Testis (tissue), 2 donors: ENCODE measurements around the gene FAM107B.

Experiments
- POLR2A ChIP-seq: fragments of 450-650 bp; IDR thresholded peaks from one replicate; pipeline ENCODE4 v1.6.1; 2017; ENCODE audit warnings: antibody characterized with exemption, mild to moderate bottlenecking, moderate library complexity
- TF ChIP-seq, protein P1 (sequence below), 3 experiments: fragments of 450-650 bp in 2 of 3; fragments of 200-600 bp in 1 of 3; sonication (generic) in 1 of 3; IDR thresholded peaks; one replicate each; pipeline ENCODE4 v1.5.1; 2016 to 2019; ENCODE audit warnings: antibody characterized with exemption in 3 of 3, mild to moderate bottlenecking in 2 of 3, moderate library complexity in 1 of 3

DNA sequence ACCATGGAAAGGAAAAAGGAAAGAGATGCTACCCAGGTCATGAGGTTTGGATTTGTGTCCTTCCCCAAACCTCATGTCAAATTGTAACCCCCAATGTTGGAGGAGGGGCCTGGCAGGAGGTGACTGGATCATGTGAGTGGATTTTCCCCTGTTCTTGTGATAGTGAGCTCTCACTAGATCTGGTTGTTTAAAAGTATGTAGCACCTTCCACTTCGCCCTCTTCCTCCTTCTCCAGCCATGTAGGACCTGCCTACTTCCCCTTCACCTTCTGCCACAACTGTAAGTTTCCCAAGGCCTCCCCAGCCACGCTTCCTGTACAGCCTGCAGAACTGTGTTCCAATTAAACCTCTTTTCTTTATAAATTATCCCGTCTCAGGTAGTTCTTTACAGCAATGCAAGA lies 113.9 kb downstream of the FAM107B start:
- TF ChIP-seq, protein P1, sequence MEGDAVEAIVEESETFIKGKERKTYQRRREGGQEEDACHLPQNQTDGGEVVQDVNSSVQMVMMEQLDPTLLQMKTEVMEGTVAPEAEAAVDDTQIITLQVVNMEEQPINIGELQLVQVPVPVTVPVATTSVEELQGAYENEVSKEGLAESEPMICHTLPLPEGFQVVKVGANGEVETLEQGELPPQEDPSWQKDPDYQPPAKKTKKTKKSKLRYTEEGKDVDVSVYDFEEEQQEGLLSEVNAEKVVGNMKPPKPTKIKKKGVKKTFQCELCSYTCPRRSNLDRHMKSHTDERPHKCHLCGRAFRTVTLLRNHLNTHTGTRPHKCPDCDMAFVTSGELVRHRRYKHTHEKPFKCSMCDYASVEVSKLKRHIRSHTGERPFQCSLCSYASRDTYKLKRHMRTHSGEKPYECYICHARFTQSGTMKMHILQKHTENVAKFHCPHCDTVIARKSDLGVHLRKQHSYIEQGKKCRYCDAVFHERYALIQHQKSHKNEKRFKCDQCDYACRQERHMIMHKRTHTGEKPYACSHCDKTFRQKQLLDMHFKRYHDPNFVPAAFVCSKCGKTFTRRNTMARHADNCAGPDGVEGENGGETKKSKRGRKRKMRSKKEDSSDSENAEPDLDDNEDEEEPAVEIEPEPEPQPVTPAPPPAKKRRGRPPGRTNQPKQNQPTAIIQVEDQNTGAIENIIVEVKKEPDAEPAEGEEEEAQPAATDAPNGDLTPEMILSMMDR (IDR thresholded peaks at IDR 0.05), result no peak
- TF ChIP-seq POLR2A, result no peak
